K562 (cell line): ENCODE results near the gene FASTK. TPM values are rescaled to one million over a fixed set of nuclear protein-coding genes. Genes with fewer than 3 reads are reported as not detected.

Experiments
- ARID2 ChIP-seq: fragments of 450-650 bp; IDR thresholded peaks from 2 replicates; pipeline ENCODE4 v1.6.1; 2017; ENCODE audit warnings: antibody characterized with exemption, mild to moderate bottlenecking
- ETV1 ChIP-seq: fragments of 450-650 bp; conservative IDR thresholded peaks from 2 replicates; pipeline ENCODE4 v1.6.1; 2016; ENCODE audit warnings: missing genetic modification characterization, control low read depth, low read depth, missing compliant biosample characterization
- POLR2AphosphoS5 ChIP-seq: IDR thresholded peaks from 2 replicates; pipeline ENCODE4 v1.6.1; 2011; ENCODE audit warnings: mild to moderate bottlenecking, low read depth, low read length, moderate library complexity; ENCODE audit not compliant: control insufficient read depth, insufficient read depth
- PTRF ChIP-seq: fragments of 450-650 bp; IDR thresholded peaks from 2 replicates; pipeline ENCODE4 v1.6.1; 2016; ENCODE audit warnings: mild to moderate bottlenecking, missing genetic modification characterization, missing compliant biosample characterization
- THAP12 ChIP-seq: fragments of 250-450 bp; sonication (Bioruptor Pico); IDR thresholded peaks from 2 replicates; pipeline ENCODE4 v1.9.0; 2021; ENCODE audit warnings: mild to moderate bottlenecking, inconsistent platforms
- UBTF ChIP-seq, 2 experiments: IDR thresholded peaks; 2 replicates each; pipeline ENCODE4 v1.6.1; 2012; ENCODE audit warnings: improper control_type of control experiment in 2 of 2, low read depth in 2 of 2, low read length in 2 of 2, borderline replicate concordance in 1 of 2
- YY1 ChIP-seq, 3 experiments: IDR thresholded peaks; 2 replicates each; pipeline ENCODE4 v1.6.1; 2011; ENCODE audit warnings: low read length in 2 of 3, mild to moderate bottlenecking in 2 of 3, moderate library complexity in 2 of 3, borderline replicate concordance in 1 of 3, control low read depth in 1 of 3, low read depth in 1 of 3; ENCODE audit not compliant: insufficient read depth in 3 of 3, insufficient replicate concordance in 2 of 3, control insufficient read depth in 1 of 3, insufficient read length in 1 of 3; ENCODE audit errors: extremely low read depth in 1 of 3
- ZMIZ1 ChIP-seq, 2 experiments: fragments of 150-350 bp in 1 of 2; IDR thresholded peaks; 2 replicates each; pipeline ENCODE4 v1.6.1; 2012 to 2016; ENCODE audit warnings: low read depth in 2 of 2, low read length in 2 of 2, mild to moderate bottlenecking in 1 of 2, moderate library complexity in 1 of 2
- ZNF512 ChIP-seq: IDR thresholded peaks from 2 replicates; pipeline ENCODE4 v1.6.1; 2016; ENCODE audit warnings: missing genetic modification characterization, missing compliant biosample characterization
- polyA plus RNA-seq, 8 experiments: library from polyadenylated mRNA; depleted of rRNA in 4 of 8; stranded (reverse) in 5 of 8; unstranded in 3 of 8; fragments of >200 nt; fragmentation: Nextera tagmentation in 2 of 8; fragmentation: Illumina TruSeq in 1 of 8; extraction: Ambion mirVana in 2 of 8; extraction: Trizol in 1 of 8; gene quantifications; 2 replicates each; pipeline versions ENCODE4 v1.2.1 to v1.2.3, GENCODE V29; 2011 to 2014; ENCODE audit warnings: inconsistent platforms in 1 of 8, missing spikeins in 1 of 8
- total RNA-seq, 7 experiments: library from RNA; depleted of rRNA in 6 of 7; stranded (reverse); fragments of >200 nt in 6 of 7; fragmentation: Illumina TruSeq in 2 of 7; extraction: Trizol in 2 of 7; gene quantifications; 2 replicates each; pipeline versions ENCODE4 v1.2.1 to v1.2.3, GENCODE V29; 2011 to 2021; ENCODE audit warnings: low replicate concordance in 1 of 7
- TF ChIP-seq, protein P1 (sequence below): sonication (generic); formaldehyde crosslinking; IDR thresholded peaks from 2 replicates; pipeline ENCODE4 v1.5.0; 2020; ENCODE audit warnings: missing genetic modification reagents
- TF ChIP-seq, protein P2 (sequence below): fragments of 450-650 bp; formaldehyde crosslinking; IDR thresholded peaks from 2 replicates; pipeline ENCODE4 v1.4.0; 2020; ENCODE audit warnings: mild to moderate bottlenecking, moderate library complexity

FASTK gene
- total and polyA plus RNA-seq, 9 of the 15 experiments (the other 6 are each of a cell fraction or from before 2014, with no cell fraction given), result 0.51 to 150 (median 48.2) TPM

DNA sequence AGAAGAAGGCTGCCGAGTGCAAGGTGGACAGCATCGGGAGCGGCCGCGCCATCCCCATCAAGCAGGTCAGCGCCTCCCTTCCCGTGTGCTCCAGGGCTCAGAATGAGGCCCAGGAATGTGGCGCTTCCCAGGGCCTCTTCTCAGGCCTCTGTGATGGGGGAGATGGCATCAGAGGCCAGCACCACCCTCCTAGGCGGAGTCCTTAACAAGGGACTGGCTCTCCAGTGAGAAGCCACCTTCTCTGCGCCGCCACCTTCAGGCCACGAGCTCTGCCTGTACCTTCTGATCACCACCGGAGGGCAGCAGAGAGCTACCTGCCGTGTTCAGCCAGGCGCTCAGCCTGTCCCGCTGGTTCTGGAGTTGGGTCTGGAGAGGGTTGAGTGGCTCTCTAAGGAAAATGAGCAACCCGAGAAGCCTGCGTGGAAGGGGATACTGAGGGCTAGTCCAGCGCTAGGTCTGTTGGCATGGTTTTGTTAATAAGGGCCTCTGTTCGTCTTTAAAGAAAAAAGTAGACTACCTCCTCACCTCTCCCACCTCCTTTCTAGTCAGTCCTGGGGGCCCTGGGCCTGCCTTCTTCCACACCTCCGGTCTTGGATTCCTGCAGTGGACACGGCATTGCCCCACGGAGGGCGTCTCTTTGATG is 43.3 kb upstream of the FASTK start (continued):
- peak; percentile 87 for TF ChIP-seq ARID2
- no peak for TF ChIP-seq ETV1 (tag)
- TF ChIP-seq, protein P1, sequence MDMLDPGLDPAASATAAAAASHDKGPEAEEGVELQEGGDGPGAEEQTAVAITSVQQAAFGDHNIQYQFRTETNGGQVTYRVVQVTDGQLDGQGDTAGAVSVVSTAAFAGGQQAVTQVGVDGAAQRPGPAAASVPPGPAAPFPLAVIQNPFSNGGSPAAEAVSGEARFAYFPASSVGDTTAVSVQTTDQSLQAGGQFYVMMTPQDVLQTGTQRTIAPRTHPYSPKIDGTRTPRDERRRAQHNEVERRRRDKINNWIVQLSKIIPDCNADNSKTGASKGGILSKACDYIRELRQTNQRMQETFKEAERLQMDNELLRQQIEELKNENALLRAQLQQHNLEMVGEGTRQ (CRISPR knock-in tag), result no peak
- peak; percentile 36; the same call in 1 of the 2 replicates for TF ChIP-seq POLR2AphosphoS5
- TF ChIP-seq ZMIZ1 (IDR thresholded peaks at IDR 0.05; ENCODE audit: low read depth in 2 of 2, low read length in 2 of 2), result peak in 1 of 2 experiments; percentile 56; a peak in 1 of 4 replicates
- peak; percentile 6; the same call in 1 of the 2 replicates for TF ChIP-seq THAP12
- TF ChIP-seq UBTF (IDR thresholded peaks at IDR 0.05; ENCODE audit: borderline replicate concordance in 1 of 2, low read depth in 2 of 2, low read length in 2 of 2), result 0 out of 4 replicates have a peak, but pooled peaks of 1 of the 2 experiments have one; percentile 52
- TF ChIP-seq, protein P2, sequence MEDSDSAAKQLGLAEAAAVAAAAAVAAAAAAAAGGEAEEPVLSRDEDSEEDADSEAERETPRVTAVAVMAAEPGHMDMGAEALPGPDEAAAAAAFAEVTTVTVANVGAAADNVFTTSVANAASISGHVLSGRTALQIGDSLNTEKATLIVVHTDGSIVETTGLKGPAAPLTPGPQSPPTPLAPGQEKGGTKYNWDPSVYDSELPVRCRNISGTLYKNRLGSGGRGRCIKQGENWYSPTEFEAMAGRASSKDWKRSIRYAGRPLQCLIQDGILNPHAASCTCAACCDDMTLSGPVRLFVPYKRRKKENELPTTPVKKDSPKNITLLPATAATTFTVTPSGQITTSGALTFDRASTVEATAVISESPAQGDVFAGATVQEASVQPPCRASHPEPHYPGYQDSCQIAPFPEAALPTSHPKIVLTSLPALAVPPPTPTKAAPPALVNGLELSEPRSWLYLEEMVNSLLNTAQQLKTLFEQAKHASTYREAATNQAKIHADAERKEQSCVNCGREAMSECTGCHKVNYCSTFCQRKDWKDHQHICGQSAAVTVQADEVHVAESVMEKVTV, result peak; percentile 72
- peak in 2 of 3 experiments; percentile 46 to 52 for TF ChIP-seq YY1 (IDR thresholded peaks at IDR 0.05; ENCODE audit: borderline replicate concordance in 1 of 3, control insufficient read depth in 1 of 3, extremely low read depth in 1 of 3, insufficient read depth in 3 of 3, insufficient read length in 1 of 3, insufficient replicate concordance in 2 of 3, low read depth in 1 of 3, low read length in 2 of 3)
- no peak for TF ChIP-seq ZNF512
- no peak for TF ChIP-seq PTRF (tag)
